ENCODE measurements around the gene ELAVL1. TPM values are rescaled to one million over a fixed set of nuclear protein-coding genes. Genes with fewer than 3 reads are reported as not detected.

ELAVL1 gene
- total RNA-seq, 1 donor from 2014 or later, result 124 TPM

DNA sequence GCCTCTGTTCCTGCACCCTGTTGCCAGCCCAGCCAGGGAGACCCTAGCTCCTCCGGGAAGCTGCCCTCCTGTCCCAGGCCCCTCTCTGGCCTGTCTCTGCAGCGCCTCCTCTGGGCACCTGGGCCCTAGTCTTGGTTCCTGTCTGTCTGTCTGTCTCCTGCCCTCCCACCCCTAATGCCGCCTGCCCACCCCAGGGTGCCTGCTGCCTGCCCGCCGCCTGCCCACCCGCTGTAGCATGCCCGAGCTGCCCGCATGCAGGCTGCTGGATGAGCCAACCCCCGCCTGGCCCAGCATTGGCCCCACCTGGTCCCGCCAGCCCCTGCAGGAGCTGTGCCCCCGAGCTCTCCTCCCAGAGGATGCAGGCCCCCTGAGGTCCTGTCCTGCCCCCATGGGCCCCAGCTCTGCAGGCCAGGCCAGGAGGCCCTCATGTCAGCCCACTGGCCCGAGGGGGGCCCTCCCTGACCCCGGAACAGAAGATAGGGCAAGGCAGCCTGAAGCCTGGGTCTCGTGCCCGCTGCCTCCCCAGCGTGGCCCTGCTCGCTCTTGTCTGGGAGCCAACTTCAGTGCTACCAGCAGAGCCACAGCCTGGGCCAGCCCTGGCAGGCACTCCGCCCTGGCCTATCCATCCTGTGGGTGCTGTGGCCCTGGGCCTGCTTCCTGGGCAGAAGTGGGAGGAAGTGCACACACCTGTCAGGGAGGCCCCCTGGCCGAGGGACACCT is 96.5 kb downstream of the ELAVL1 start:
- Mint-ChIP-seq H3K9me3 (no peaks in the 10 kb centered on the region), H3K36me3 (peaks cover 4% of the 10 kb centered on the region), H3K4me3 (no peak overlapping the region), H3K27me3 (no peaks in the 10 kb centered on the region), H3K4me1 (ENCODE audit: unreplicated experiment) (peaks cover 11% of the 10 kb centered on the region), H3K27ac (no peak overlapping the region)
- DNase-seq (ENCODE audit: extremely low spot score, unreplicated experiment), result no peak
- TF ChIP-seq, protein P1, sequence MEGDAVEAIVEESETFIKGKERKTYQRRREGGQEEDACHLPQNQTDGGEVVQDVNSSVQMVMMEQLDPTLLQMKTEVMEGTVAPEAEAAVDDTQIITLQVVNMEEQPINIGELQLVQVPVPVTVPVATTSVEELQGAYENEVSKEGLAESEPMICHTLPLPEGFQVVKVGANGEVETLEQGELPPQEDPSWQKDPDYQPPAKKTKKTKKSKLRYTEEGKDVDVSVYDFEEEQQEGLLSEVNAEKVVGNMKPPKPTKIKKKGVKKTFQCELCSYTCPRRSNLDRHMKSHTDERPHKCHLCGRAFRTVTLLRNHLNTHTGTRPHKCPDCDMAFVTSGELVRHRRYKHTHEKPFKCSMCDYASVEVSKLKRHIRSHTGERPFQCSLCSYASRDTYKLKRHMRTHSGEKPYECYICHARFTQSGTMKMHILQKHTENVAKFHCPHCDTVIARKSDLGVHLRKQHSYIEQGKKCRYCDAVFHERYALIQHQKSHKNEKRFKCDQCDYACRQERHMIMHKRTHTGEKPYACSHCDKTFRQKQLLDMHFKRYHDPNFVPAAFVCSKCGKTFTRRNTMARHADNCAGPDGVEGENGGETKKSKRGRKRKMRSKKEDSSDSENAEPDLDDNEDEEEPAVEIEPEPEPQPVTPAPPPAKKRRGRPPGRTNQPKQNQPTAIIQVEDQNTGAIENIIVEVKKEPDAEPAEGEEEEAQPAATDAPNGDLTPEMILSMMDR (conservative IDR thresholded peaks at IDR 0.05), result no peak

Other genes with a start within 250 kb of the ELAVL1 start
- 0.48 and 0.69 TPM in 2 replicates for gene CLEC4M, start 242.4 kb downstream of the ELAVL1 start, total RNA-seq (ENCODE audit: low replicate concordance)
- gene EVI5L, start 175.4 kb downstream of the ELAVL1 start, total RNA-seq (ENCODE audit: low replicate concordance), result 11.7 and 19.0 TPM in 2 replicates
- gene PRR36, start 131.3 kb downstream of the ELAVL1 start, total RNA-seq (ENCODE audit: low replicate concordance), result 8.5 and 10.9 TPM in 2 replicates
- 4.3 and 7.4 TPM in 2 replicates for gene LRRC8E, start 117.1 kb downstream of the ELAVL1 start, total RNA-seq (ENCODE audit: low replicate concordance)
- gene MAP2K7, start 101.8 kb downstream of the ELAVL1 start, total RNA-seq (ENCODE audit: low replicate concordance), result 38.2 and 42.2 TPM in 2 replicates
- 1.1 and 2.4 TPM in 2 replicates for gene TGFBR3L, start 90.8 kb downstream of the ELAVL1 start, total RNA-seq (ENCODE audit: low replicate concordance)
- gene SNAPC2, start 85.3 kb downstream of the ELAVL1 start, total RNA-seq (ENCODE audit: low replicate concordance), result 13.7 and 15.0 TPM in 2 replicates
- 50.0 and 57.8 TPM in 2 replicates for gene CTXN1, start 79.5 kb downstream of the ELAVL1 start, total RNA-seq (ENCODE audit: low replicate concordance)
- gene TIMM44, start 62.0 kb downstream of the ELAVL1 start, total RNA-seq (ENCODE audit: low replicate concordance), result 73.7 and 80.4 TPM in 2 replicates
- 1.4 and 5.6 TPM in 2 replicates for gene CCL25, start 47.1 kb upstream of the ELAVL1 start, total RNA-seq (ENCODE audit: low replicate concordance)
- 18.0 and 63.7 TPM in 2 replicates for gene FBN3, start 144.0 kb upstream of the ELAVL1 start, total RNA-seq (ENCODE audit: low replicate concordance)
- gene CERS4, start 203.7 kb upstream of the ELAVL1 start, total RNA-seq (ENCODE audit: low replicate concordance), result 52.8 and 56.3 TPM in 2 replicates